ENCODE measurements around the gene DIRAS3.
"Not testable (repeated sequence)": the region's sequence is repeated elsewhere in the genome, so short reads cannot be mapped to it uniquely, and the experiment has no call there.

The DIRAS3 gene

GRCh38 chr1:68029444-68029843, 21.0 kb downstream of the DIRAS3 start:
- TF ChIP-seq POU2F2 (IDR thresholded peaks at IDR 0.05; ENCODE audit: low read depth, low read length) (no peak), POLR2A (IDR thresholded peaks at IDR 0.05; ENCODE audit: low read depth, low read length) (no peak), PAX5 (IDR thresholded peaks at IDR 0.05; ENCODE audit: insufficient read depth, low read length, severe bottlenecking) (no peak), TAF1 (IDR thresholded peaks at IDR 0.05; ENCODE audit: low read depth, low read length) (no peak), POLR2AphosphoS5 (IDR thresholded peaks at IDR 0.05; ENCODE audit: low read depth, low read length) (no peak), SPI1 (IDR thresholded peaks at IDR 0.05; ENCODE audit: low read depth, low read length) (no peak)
- no peak for FAIRE-seq
- DNase-seq (ENCODE audit: insufficient read length, low spot score): no peak

- TF ChIP-seq POLR2A (IDR thresholded peaks at IDR 0.05; ENCODE audit: low read depth, low read length) (no peak), TAF1 (IDR thresholded peaks at IDR 0.05; ENCODE audit: low read depth, low read length) (no peak), POLR2AphosphoS5 (IDR thresholded peaks at IDR 0.05; ENCODE audit: low read depth, low read length) (no peak), POU2F2 (IDR thresholded peaks at IDR 0.05; ENCODE audit: low read depth, low read length) (no peak), SPI1 (IDR thresholded peaks at IDR 0.05; ENCODE audit: low read depth, low read length) (no peak), PAX5 (IDR thresholded peaks at IDR 0.05; ENCODE audit: insufficient read depth, low read length, severe bottlenecking) (no peak)
- no peak for DNase-seq (ENCODE audit: insufficient read length, low spot score)
- FAIRE-seq: no peak
These were observed 21.9 kb downstream of the DIRAS3 start for GRCh38 chr1:68028566-68028965.

GRCh38 chr1:68024635-68025338, 25.6 kb downstream of the DIRAS3 start:
- DNase-seq (ENCODE audit: insufficient read length, low spot score): no peak
- TF ChIP-seq POU2F2 (IDR thresholded peaks at IDR 0.05; ENCODE audit: low read depth, low read length): no peak
- no peak for TF ChIP-seq POLR2AphosphoS5 (IDR thresholded peaks at IDR 0.05; ENCODE audit: low read depth, low read length)
- no peak for TF ChIP-seq PAX5 (IDR thresholded peaks at IDR 0.05; ENCODE audit: insufficient read depth, low read length, severe bottlenecking)
- TF ChIP-seq POLR2A (IDR thresholded peaks at IDR 0.05; ENCODE audit: low read depth, low read length): no peak
- no peak for TF ChIP-seq SPI1 (IDR thresholded peaks at IDR 0.05; ENCODE audit: low read depth, low read length)
- no peak for TF ChIP-seq TAF1 (IDR thresholded peaks at IDR 0.05; ENCODE audit: low read depth, low read length)
- no peak for FAIRE-seq

GRCh38 chr1:68016381-68016780, 34.0 kb downstream of the DIRAS3 start:
- no peak for TF ChIP-seq POU2F2 (IDR thresholded peaks at IDR 0.05; ENCODE audit: low read depth, low read length)
- no peak for DNase-seq (ENCODE audit: insufficient read length, low spot score)
- no peak for FAIRE-seq

- no peak for FAIRE-seq
- TF ChIP-seq SPI1 (IDR thresholded peaks at IDR 0.05; ENCODE audit: low read depth, low read length): no peak
- DNase-seq (ENCODE audit: insufficient read length, low spot score): no peak
These were observed 34.5 kb downstream of the DIRAS3 start for GRCh38 chr1:68015971-68016370.

GRCh38 chr1:68015369-68015768, 35.1 kb downstream of the DIRAS3 start:
- no peak for TF ChIP-seq PAX5 (IDR thresholded peaks at IDR 0.05; ENCODE audit: insufficient read depth, low read length, severe bottlenecking)
- no peak for TF ChIP-seq POU2F2 (IDR thresholded peaks at IDR 0.05; ENCODE audit: low read depth, low read length)
- TF ChIP-seq TAF1 (IDR thresholded peaks at IDR 0.05; ENCODE audit: low read depth, low read length): no peak
- TF ChIP-seq SPI1 (IDR thresholded peaks at IDR 0.05; ENCODE audit: low read depth, low read length): no peak
- TF ChIP-seq POLR2AphosphoS5 (IDR thresholded peaks at IDR 0.05; ENCODE audit: low read depth, low read length): no peak
- no peak for TF ChIP-seq POLR2A (IDR thresholded peaks at IDR 0.05; ENCODE audit: low read depth, low read length)
- no peak for FAIRE-seq

GRCh38 chr1:68013351-68013750, 37.1 kb downstream of the DIRAS3 start:
- no peak for FAIRE-seq
- TF ChIP-seq SPI1 (IDR thresholded peaks at IDR 0.05; ENCODE audit: low read depth, low read length) (no peak), PAX5 (IDR thresholded peaks at IDR 0.05; ENCODE audit: insufficient read depth, low read length, severe bottlenecking) (no peak), POU2F2 (IDR thresholded peaks at IDR 0.05; ENCODE audit: low read depth, low read length) (no peak), POLR2AphosphoS5 (IDR thresholded peaks at IDR 0.05; ENCODE audit: low read depth, low read length) (no peak), TAF1 (IDR thresholded peaks at IDR 0.05; ENCODE audit: low read depth, low read length) (no peak)
- no peak for DNase-seq (ENCODE audit: insufficient read length, low spot score)

More at GRCh38 chr1:68015369-68015768, 35.1 kb downstream of the DIRAS3 start:
- DNase-seq (ENCODE audit: insufficient read length, low spot score): no peak

- no peak for DNase-seq (ENCODE audit: insufficient read length, low spot score)
- no peak for TF ChIP-seq TAF1 (IDR thresholded peaks at IDR 0.05; ENCODE audit: low read depth, low read length)
- no peak for FAIRE-seq
These were observed 38.6 kb downstream of the DIRAS3 start for GRCh38 chr1:68011657-68012375.

GRCh38 chr1:68010543-68010942, 39.9 kb downstream of the DIRAS3 start:
- FAIRE-seq (no peak), DNase-seq (ENCODE audit: insufficient read length, low spot score) (no peak)
- TF ChIP-seq SPI1 (IDR thresholded peaks at IDR 0.05; ENCODE audit: low read depth, low read length) (no peak), POLR2AphosphoS5 (IDR thresholded peaks at IDR 0.05; ENCODE audit: low read depth, low read length) (no peak), POU2F2 (IDR thresholded peaks at IDR 0.05; ENCODE audit: low read depth, low read length) (no peak), POLR2A (IDR thresholded peaks at IDR 0.05; ENCODE audit: low read depth, low read length) (no peak), TAF1 (IDR thresholded peaks at IDR 0.05; ENCODE audit: low read depth, low read length) (no peak), PAX5 (IDR thresholded peaks at IDR 0.05; ENCODE audit: insufficient read depth, low read length, severe bottlenecking) (no peak)

GRCh38 chr1:68010090-68010489, 40.3 kb downstream of the DIRAS3 start:
- FAIRE-seq: no peak
- no peak for DNase-seq (ENCODE audit: insufficient read length, low spot score)
- no peak for TF ChIP-seq TAF1 (IDR thresholded peaks at IDR 0.05; ENCODE audit: low read depth, low read length)
- TF ChIP-seq PAX5 (IDR thresholded peaks at IDR 0.05; ENCODE audit: insufficient read depth, low read length, severe bottlenecking): no peak
- no peak for TF ChIP-seq POLR2AphosphoS5 (IDR thresholded peaks at IDR 0.05; ENCODE audit: low read depth, low read length)
- no peak for TF ChIP-seq SPI1 (IDR thresholded peaks at IDR 0.05; ENCODE audit: low read depth, low read length)
- no peak for TF ChIP-seq POLR2A (IDR thresholded peaks at IDR 0.05; ENCODE audit: low read depth, low read length)

GRCh38 chr1:68003626-68004025, 46.8 kb downstream of the DIRAS3 start:
- not testable (repeated sequence) for FAIRE-seq; DNase-seq (ENCODE audit: insufficient read length, low spot score)
